Measurements from ENCODE around the gene HYAL2.

DNA sequence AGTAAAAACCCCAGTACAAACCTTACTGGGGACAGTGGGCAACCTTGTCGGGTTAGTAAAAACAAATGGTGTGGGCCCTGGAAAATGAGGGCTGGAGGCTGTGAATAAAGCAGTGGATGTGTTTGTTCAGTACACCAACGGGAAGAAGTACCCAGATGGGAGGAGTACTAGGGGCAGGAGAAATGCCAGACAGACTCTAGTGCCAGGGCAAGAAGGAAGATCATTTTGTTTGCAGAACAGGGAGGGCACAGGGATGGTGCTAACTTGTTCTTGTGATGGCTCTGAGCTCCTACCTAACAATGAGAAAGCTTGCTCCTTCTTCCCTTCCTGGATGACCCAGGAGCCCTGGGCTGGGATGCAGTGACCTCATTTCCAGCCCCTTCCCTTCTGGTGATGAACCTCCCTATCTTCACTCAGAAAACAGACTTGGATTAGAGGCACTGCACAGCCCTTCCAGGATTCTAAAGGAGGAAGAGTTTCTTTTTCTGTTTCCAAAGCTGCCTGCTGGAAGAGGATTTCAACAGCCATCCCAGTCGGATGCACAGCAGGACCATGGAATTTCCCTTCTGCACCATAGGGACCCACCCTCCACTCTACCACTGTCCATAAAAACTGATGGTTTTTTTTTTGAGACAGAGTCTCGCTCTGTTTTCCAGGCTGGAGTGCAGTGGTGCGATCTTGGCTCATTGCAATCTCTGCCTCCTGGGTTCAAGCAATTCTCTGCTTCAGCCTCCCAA is 12.0 kb upstream of the HYAL2 start:
- TF ChIP-seq ZNF274 (IDR thresholded peaks at IDR 0.05; ENCODE audit: low read depth, low read length) (no peak), SUZ12 (IDR thresholded peaks at IDR 0.05; ENCODE audit: extremely low read depth, insufficient read depth, insufficient read length) (no peak)
